Measurements from ENCODE around the gene IFIT1. TPM values are rescaled to one million over a fixed set of nuclear protein-coding genes. Genes with fewer than 3 reads are reported as not detected.

IFIT1 gene
- total RNA-seq, 2 experiments from 2014 or later = 69.8 to 71.6 TPM

DNA sequence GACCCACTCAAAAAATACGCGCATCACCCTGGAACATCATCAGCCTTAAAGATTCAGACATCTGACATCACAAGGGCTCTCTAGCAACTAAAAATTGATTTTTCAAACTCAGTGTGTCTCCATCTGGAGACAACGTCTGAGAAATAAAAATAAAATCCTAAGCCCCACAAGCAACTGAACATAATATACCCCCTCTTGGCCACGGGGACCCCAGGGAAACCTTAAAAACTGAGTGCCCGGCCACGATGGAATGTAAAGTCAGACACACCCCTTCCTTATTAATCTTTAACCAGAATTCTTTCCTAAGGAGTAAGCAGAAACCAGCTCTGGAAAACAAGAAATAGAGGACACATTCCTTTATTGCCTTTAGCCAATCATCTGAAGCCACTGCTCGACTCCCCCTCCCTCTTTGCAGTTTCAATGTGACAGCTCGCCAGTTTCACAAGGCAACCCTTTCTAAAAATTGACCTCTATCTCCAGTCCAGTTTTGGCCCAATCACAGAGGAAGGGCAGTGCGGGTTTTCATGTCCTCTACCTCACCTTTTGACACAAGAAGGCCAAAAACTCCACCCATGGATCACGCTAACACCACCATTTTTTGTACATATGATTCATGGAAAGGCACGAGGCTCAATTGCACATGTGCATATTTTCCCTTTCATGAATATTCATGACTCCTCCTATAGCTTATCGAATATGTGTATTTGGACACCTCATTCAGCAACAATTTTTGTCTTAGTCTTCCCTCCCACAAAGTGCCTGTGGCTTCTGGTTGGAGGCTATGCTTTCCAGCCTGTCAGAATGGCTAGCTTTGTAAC is 40.4 kb upstream of the IFIT1 start:
- CTCF ChIA-PET = interaction anchor here (1.1 kb wide), 1 partner anchor 17 kb away, joined by 6 read pairs; no protein-coding TSS in a partner anchor
- Mint-ChIP-seq H3K4me3 (no peak overlapping the region), H3K9me3 (no peaks in the 10 kb centered on the region), H3K27me3 (peaks cover 16% of the 10 kb centered on the region), H3K27ac (no peak overlapping the region), H3K4me1 (peaks cover 25% of the 10 kb centered on the region), H3K36me3 (ENCODE audit: low read depth) (no peaks in the 10 kb centered on the region)
- no peak for DNase-seq
- POLR2A ChIA-PET = interaction anchor here (1.1 to 1.9 kb wide), 3 partner anchors 14 to 40 kb away, joined by 4 to 5 read pairs (median 4); partner anchors contain the start of gene IFIT1

DNA sequence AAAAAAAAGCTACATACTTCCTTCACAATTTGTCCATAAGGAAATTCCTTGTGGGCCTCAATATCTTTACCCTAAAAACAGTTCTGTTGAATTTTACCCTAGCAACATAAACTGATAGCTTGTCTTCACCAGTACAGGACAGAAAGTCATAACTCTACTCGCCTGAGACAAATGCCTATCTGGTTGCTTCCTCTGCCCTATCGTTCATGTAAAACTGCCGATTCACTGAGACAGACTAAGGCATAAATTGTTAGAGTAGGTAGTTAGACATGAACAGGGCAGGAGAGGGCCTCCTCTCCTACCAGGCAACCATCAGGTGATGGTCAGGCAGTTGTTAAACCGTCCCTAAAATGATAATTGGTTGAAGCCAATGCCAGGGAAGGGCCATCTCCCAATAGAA is 39.6 kb upstream of the IFIT1 start:
- ChIA-PET POLR2A (interaction anchor here (1.7 to 1.9 kb wide), 2 partner anchors 20 to 39 kb away, joined by 4 to 5 read pairs; partner anchors contain the start of gene IFIT1), CTCF (interaction anchor here (1.1 kb wide), 1 partner anchor 16 kb away, joined by 6 read pairs; no protein-coding TSS in a partner anchor)
- Mint-ChIP-seq H3K4me1 (peaks cover 25% of the 10 kb centered on the region), H3K9me3 (no peaks in the 10 kb centered on the region), H3K4me3 (no peak overlapping the region), H3K36me3 (ENCODE audit: low read depth) (no peaks in the 10 kb centered on the region), H3K27me3 (peaks cover 16% of the 10 kb centered on the region), H3K27ac (no peak overlapping the region)
- DNase-seq = no peak

DNA sequence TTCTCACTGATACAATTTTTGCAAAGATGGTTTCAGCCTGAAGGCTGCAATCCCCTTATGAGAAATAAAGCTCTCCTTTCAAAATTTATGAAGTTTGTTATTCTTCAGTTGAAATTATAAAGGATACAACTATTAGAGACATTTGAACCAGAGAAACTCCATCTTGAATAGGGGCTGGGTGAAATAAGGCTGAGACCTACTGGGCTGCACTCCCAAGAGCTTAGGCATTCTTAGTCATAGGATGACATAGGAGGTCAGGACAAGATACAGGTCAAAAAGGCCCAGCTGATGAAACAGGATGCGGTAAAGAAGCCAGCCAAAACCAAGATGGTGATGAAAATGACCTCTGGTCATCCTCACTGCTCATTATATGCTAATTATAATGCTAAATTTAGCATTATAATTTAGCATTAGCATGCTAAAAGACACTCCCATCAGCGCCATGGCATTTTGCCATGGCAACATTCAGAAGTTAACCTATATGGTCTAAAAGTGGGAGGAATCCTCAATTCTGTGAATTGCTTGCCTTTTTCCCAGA is 37.0 kb upstream of the IFIT1 start:
- no peak for DNase-seq
- Mint-ChIP-seq H3K27ac (no peak overlapping the region), H3K36me3 (ENCODE audit: low read depth) (no peaks in the 10 kb centered on the region), H3K4me3 (no peak overlapping the region), H3K4me1 (peaks cover 21% of the 10 kb centered on the region), H3K27me3 (peaks cover 20% of the 10 kb centered on the region), H3K9me3 (no peaks in the 10 kb centered on the region)
- ChIA-PET CTCF (interaction anchor here (0.6 to 0.9 kb wide), 2 partner anchors 10 to 44 kb away, joined by 3 to 4 read pairs; no protein-coding TSS in a partner anchor), POLR2A (interaction anchor here (1.1 kb wide), 1 partner anchor 23 kb away, joined by 3 read pairs; no protein-coding TSS in a partner anchor)

DNA sequence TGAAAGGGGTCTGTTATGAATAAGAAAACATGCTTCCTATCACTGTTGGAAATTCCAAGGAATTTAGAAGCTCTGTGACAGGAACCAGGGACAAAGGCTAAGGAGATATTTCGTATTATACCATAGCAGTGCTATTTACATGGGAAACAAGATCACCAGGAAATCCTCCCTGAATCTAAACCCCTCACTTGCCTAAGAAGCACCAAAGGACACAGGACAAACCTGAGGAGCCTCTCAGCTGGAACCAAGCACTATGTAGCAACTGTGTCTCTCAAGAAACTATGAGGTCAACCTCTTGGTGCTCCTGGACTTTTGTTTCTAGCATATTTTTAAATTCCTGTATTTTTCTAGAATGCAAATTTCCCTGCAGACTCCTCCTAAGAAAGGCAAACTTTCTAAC is 35.3 kb upstream of the IFIT1 start:
- no peaks in the 10 kb centered on the region for H3K36me3 Mint-ChIP-seq (ENCODE audit: low read depth)
- H3K4me1 Mint-ChIP-seq = peaks cover 5% of the 10 kb centered on the region
- no peaks in the 10 kb centered on the region for H3K9me3 Mint-ChIP-seq
- no peak overlapping the region for H3K27ac Mint-ChIP-seq
- peaks cover 25% of the 10 kb centered on the region for H3K27me3 Mint-ChIP-seq
- ChIA-PET POLR2A (no interaction called here), CTCF (no interaction called here)
- DNase-seq = no peak
- H3K4me3 Mint-ChIP-seq = no peak overlapping the region

DNA sequence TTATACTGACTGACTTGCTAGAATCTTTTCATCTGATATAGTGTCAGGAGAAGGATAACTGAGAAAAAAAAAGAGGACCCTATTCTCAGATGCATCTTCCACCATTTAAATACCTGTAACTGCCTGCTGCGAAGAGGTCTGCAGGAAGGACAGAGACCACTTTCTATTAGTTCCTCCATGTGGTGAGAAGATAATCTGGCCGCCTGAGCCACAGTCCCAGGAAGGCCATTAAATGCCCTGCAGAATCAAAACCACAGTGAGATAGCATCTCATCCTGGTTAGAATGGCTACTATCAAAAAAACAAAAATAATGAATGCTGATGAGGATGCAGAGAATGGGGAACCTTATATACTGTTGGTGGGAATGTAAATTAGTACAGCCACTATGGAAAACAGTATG is 34.4 kb upstream of the IFIT1 start:
- POLR2A ChIA-PET = no interaction called here
- CTCF ChIA-PET = interaction anchor here (0.9 kb wide), 1 partner anchor 10 kb away, joined by 3 read pairs; no protein-coding TSS in a partner anchor
- H3K4me3 Mint-ChIP-seq = no peak overlapping the region

DNA sequence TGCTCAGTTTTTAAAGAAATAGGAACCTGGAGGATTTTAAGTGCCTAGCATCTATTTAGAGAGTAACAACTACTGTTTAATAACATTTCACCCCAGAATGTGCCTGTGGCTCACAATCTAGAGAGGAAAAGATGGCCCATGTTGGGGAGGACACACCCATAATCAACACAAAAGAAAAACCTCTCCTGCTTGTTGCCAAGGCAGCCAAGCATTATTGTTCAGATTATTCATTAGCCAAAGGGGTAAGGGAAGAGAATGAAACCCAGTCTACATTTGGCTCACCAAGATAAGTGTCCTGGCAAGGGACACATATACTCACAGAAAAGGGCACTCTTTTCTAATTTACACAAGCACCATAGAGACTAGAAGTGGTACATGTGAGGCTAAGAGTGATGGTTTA is 32.3 kb upstream of the IFIT1 start:
- Mint-ChIP-seq H3K4me3 (no peak overlapping the region), H3K27ac (no peak overlapping the region), H3K36me3 (ENCODE audit: low read depth) (no peaks in the 10 kb centered on the region), H3K4me1 (peaks cover 11% of the 10 kb centered on the region), H3K27me3 (peaks cover 20% of the 10 kb centered on the region), H3K9me3 (no peaks in the 10 kb centered on the region)
- ChIA-PET CTCF (interaction anchor here (1.2 kb wide), 1 partner anchor 9 kb away, joined by 3 read pairs; no protein-coding TSS in a partner anchor), POLR2A (no interaction called here)
- DNase-seq = no peak

More for the DNA sequence above, 34.4 kb upstream of the IFIT1 start:
- DNase-seq = no peak
- Mint-ChIP-seq H3K9me3 (no peaks in the 10 kb centered on the region), H3K27ac (no peak overlapping the region), H3K36me3 (ENCODE audit: low read depth) (no peaks in the 10 kb centered on the region), H3K4me1 (peaks cover under 1% of the 10 kb centered on the region), H3K27me3 (peaks cover 25% of the 10 kb centered on the region)

DNA sequence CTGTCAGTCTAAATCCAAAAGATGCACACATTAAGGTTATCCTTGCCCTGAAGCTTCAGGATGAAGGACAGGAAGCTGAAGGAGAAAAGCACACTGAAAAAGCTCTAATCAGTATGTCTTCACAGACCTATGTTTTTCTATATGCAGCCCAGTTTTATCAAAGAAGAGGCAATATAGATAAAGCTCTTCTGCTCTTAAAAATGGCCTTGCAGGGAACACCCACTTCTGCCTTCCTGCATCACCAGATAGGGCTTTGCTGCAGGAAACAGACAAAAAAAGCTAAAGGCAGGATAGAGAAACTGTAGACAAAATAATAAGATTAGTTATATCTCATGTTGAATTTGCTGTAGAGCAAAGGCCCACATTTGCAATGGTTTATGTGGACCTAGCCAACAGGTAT is 29.5 kb upstream of the IFIT1 start:
- Mint-ChIP-seq H3K27ac (no peak overlapping the region), H3K27me3 (peaks cover 17% of the 10 kb centered on the region), H3K4me1 (peaks cover 20% of the 10 kb centered on the region), H3K9me3 (no peaks in the 10 kb centered on the region), H3K4me3 (no peak overlapping the region), H3K36me3 (ENCODE audit: low read depth) (no peaks in the 10 kb centered on the region)
- no peak for DNase-seq
- POLR2A ChIA-PET = no interaction called here
- CTCF ChIA-PET = no interaction called here

DNA sequence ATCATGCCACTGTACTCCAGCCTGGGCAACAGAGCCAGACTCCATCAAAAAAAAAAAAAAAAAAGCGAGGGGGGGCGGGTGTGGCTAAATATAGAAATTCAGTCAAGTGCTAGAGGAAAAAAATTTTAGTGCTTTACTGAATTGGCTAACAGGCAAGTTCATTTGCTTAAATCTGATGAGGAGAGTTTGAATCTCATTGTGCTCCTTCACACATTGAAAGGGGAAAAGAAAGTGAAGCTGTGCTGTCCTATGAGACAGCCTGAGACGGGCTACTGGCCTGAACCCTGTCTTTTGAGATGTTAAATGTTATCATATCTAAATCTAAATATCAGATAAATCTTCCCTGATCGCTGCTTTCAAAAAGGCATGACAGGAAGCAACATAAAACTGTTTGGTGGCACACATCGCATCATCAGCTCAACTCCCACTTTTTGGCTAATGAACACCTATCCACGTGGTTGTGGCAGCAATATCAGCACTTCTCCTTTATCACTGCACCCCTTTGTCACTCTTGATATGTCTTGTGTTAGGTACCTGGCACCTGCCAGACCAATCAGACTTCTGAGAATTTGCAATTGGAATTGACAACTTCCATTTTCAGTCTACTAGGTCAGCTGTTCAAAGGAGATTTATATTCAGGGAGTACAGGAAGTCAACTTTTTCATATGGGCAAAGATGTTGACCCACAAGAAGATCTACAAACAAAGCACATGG is 28.5 kb upstream of the IFIT1 start:
- POLR2A ChIA-PET = interaction anchor here (0.5 kb wide), 1 partner anchor 24 kb away, joined by 3 read pairs; no protein-coding TSS in a partner anchor
- no peak for DNase-seq
- CTCF ChIA-PET = interaction anchor here (1.2 kb wide), 1 partner anchor 9 kb away, joined by 3 read pairs; no protein-coding TSS in a partner anchor
- peaks cover 11% of the 10 kb centered on the region for H3K27me3 Mint-ChIP-seq
- peaks cover 24% of the 10 kb centered on the region for H3K4me1 Mint-ChIP-seq
- no peak overlapping the region for H3K4me3 Mint-ChIP-seq
- H3K36me3 Mint-ChIP-seq (ENCODE audit: low read depth) = no peaks in the 10 kb centered on the region
- no peaks in the 10 kb centered on the region for H3K9me3 Mint-ChIP-seq
- H3K27ac Mint-ChIP-seq = no peak overlapping the region

DNA sequence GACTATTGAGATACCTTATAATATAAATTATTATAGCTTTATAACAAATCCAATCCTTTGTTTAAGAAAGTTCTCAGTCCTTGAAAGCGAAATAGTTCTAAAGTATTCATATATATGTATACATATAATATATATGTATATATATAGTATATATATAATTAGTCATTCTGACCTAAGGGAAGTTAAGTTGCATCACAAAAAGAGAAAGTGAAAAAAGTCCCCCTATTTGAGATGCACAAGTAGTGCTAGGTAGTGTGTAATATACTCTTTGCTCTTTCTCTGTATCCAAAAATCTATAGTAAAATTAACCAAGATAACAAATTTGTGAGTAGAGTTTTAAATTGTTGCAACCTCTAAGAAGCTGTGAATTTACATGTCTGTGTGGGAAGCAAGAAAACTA is 27.9 kb upstream of the IFIT1 start:
- CTCF ChIA-PET = interaction anchor here (0.9 to 1.2 kb wide), 2 partner anchors 8 to 9 kb away, joined by 3 read pairs; no protein-coding TSS in a partner anchor
- Mint-ChIP-seq H3K36me3 (ENCODE audit: low read depth) (no peaks in the 10 kb centered on the region), H3K27me3 (peaks cover 11% of the 10 kb centered on the region), H3K27ac (no peak overlapping the region), H3K4me3 (no peak overlapping the region), H3K4me1 (peaks cover 29% of the 10 kb centered on the region), H3K9me3 (no peaks in the 10 kb centered on the region)
- POLR2A ChIA-PET = no interaction called here
- DNase-seq = no peak

DNA sequence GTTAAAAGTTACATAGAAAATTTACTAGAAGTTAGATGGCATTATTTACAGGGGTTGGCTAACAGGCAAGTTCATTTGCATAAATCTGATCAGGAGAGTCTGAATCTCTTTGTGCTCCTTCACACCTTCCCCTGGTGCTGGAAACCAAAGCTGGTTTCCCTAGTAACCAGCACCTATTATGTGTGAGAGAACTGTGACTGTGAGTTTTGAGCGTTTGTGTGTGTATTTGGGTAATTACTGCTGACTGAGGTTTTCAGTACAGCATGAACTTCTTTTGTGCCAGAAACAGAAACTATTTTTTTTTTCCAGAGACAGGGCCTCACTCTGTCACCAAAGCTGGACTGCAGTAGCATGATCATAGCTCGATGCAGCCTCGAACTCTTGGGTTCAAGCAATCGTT is 24.9 kb upstream of the IFIT1 start:
- H3K4me1 Mint-ChIP-seq = peaks cover 29% of the 10 kb centered on the region
- no peak for DNase-seq
- H3K9me3 Mint-ChIP-seq = no peaks in the 10 kb centered on the region
- H3K4me3 Mint-ChIP-seq = no peak overlapping the region
- no peaks in the 10 kb centered on the region for H3K36me3 Mint-ChIP-seq (ENCODE audit: low read depth)
- POLR2A ChIA-PET = interaction anchor here (1.4 kb wide), 1 partner anchor 35 kb away, joined by 4 read pairs; no protein-coding TSS in a partner anchor
- H3K27ac Mint-ChIP-seq = no peak overlapping the region
- CTCF ChIA-PET = interaction anchor here (0.6 to 1.9 kb wide), 3 partner anchors 9 to 150 kb away, joined by 3 to 5 read pairs (median 3); partner anchors contain the start of gene LIPA
- H3K27me3 Mint-ChIP-seq = peaks cover 6% of the 10 kb centered on the region

DNA sequence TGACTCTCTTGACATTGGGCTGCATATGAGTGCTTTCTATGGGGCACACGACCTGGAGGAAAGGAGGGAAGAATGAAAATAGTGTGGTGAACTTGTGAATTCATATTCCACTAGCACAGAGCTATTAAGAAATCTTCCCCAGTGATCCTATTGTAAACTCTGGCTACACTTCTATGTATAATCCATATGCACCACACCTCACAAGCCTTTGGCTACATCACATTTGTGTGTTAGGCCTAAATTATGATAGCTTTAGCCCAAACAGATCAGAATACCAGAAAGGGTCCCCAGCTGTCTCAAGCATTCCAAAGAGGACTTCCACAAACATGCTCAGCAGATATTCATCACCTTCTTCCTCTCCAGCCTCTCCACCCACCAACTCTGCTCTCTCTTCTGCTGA is 24.3 kb upstream of the IFIT1 start:
- peaks cover 6% of the 10 kb centered on the region for H3K27me3 Mint-ChIP-seq
- DNase-seq = no peak
- H3K4me3 Mint-ChIP-seq = no peak overlapping the region
- peaks cover 27% of the 10 kb centered on the region for H3K4me1 Mint-ChIP-seq
- H3K36me3 Mint-ChIP-seq (ENCODE audit: low read depth) = no peaks in the 10 kb centered on the region
- no peaks in the 10 kb centered on the region for H3K9me3 Mint-ChIP-seq
- H3K27ac Mint-ChIP-seq = no peak overlapping the region
- POLR2A ChIA-PET = interaction anchor here (1.4 kb wide), 1 partner anchor 36 kb away, joined by 4 read pairs; no protein-coding TSS in a partner anchor
- CTCF ChIA-PET = interaction anchor here (0.6 to 1.9 kb wide), 5 partner anchors 10 to 151 kb away, joined by 3 to 5 read pairs (median 4); partner anchors contain the start of genes IFIT5 and LIPA

DNA sequence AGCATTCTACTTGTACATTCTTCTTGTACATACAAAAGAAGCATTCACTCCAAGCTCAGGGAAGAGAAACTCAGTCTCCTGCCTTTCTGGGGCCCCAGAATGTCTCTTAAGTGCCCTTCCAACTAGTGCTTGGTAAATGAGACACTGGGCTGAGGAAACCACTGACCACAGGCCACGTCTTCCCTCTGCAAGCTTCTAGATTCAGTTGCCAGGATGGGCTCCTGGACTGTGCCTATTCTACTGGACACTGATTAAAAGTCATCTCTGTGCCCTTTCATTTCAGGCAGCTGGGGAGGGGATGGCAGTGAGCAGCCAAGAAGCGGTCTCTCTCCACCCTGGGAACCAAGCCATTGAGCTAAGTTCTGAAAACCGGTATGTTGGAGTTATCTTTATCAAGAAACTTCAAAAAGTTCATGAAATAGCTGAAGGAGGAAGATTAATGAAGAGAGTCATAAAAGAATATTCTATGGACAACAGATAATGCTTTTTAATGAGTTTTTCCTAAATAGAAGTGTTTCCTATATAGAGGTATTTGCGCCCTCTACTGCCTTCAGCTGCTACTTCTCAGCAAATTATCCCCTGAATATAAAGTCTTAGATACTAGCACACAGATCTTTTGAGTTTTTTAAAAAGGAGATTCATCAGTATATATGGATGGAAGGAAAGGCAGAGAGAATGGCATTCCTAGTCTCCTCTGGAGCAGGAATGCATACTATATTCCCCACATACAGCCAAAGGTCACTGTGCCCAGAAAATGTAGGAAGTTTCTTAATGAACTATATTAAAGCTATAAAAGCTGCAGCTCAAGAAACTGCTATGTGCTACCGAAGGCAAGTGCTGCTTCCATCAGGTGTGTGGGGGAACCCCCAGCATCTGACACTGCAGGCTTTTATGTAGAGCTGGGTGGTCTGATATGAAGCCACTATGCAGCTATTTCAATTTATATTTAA is 23.0 kb upstream of the IFIT1 start:
- Mint-ChIP-seq H3K27me3 (peaks cover 9% of the 10 kb centered on the region), H3K4me1 (peaks cover 18% of the 10 kb centered on the region), H3K4me3 (no peak overlapping the region), H3K9me3 (no peaks in the 10 kb centered on the region), H3K36me3 (ENCODE audit: low read depth) (no peaks in the 10 kb centered on the region), H3K27ac (no peak overlapping the region)
- POLR2A ChIA-PET = interaction anchor here (0.7 kb wide), 1 partner anchor 11 kb away, joined by 3 read pairs; no protein-coding TSS in a partner anchor
- DNase-seq = no peak
- CTCF ChIA-PET = interaction anchor here (0.5 to 1.7 kb wide), 14 partner anchors 10 to 433 kb away, joined by 3 to 6 read pairs (median 4); partner anchors contain the start of gene IFIT5

All from activated CD4-positive, alpha-beta memory T cell treated with anti-CD3 and anti-CD28 coated beads, Interleukin-2, amount 10 ng/mL, durations not matched to agents 7 days and 5 days (primary cell).